ENCODE data around the gene HCAR2. TPM values are rescaled to one million over a fixed set of nuclear protein-coding genes. Genes with fewer than 3 reads are reported as not detected.
"Not testable (repeated sequence)": the region's sequence is repeated elsewhere in the genome, so short reads cannot be mapped to it uniquely, and the experiment has no call there.

HCAR2 gene
- total and polyA plus RNA-seq, 2 of the 4 experiments (the other 2 are of a cell fraction): not detected

DNA sequence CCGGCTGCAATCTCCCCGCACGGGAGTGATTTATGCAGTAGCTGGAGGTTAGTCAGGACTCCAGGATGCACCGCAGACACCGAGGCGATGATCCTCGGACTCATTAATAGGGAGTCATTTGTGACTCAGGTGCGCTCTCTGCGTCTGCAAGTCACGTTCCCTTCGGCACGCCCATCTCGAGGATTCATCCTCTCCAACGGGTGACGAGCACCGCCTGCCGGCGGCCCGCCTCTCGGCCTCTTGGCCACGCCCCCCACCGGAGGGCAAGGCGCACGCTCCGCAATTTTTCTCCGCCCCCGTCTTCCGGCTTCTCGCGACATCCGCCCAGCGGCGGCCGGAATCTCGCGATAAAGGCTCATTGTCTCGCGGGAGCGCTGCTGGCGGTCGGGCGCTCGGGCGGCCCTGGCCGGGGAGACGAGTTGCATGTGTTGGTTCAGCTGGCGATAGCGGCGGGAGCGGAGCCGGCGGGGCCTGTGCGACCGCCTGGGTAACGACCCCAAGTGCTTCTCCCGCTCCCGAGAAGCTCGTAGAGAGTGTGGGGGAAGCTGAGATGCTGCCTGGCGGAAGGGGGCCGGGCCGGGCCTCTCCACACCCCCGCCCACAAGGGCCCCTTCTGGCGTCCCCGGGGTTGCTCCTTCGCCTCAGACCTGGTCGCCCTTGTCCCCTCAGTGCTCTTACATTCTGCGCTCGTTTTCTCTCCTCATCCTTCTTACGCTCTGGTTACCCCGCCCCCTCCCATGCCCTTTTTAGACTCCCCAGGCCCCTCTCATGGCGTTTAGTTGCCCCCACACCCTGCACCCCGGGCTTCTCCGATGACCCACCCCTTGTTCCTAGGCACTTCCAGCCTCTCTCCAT, 49.5 kb upstream of the HCAR2 start, which contains the start of gene DENR (continued):
- TF ChIP-seq, protein P1, sequence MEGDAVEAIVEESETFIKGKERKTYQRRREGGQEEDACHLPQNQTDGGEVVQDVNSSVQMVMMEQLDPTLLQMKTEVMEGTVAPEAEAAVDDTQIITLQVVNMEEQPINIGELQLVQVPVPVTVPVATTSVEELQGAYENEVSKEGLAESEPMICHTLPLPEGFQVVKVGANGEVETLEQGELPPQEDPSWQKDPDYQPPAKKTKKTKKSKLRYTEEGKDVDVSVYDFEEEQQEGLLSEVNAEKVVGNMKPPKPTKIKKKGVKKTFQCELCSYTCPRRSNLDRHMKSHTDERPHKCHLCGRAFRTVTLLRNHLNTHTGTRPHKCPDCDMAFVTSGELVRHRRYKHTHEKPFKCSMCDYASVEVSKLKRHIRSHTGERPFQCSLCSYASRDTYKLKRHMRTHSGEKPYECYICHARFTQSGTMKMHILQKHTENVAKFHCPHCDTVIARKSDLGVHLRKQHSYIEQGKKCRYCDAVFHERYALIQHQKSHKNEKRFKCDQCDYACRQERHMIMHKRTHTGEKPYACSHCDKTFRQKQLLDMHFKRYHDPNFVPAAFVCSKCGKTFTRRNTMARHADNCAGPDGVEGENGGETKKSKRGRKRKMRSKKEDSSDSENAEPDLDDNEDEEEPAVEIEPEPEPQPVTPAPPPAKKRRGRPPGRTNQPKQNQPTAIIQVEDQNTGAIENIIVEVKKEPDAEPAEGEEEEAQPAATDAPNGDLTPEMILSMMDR (conservative IDR thresholded peaks at IDR 0.05; ENCODE audit: low read depth, low read length): peak; percentile 98
- TF ChIP-seq CHD1 (IDR thresholded peaks at IDR 0.05; ENCODE audit: low read depth, low read length): no peak

DNA sequence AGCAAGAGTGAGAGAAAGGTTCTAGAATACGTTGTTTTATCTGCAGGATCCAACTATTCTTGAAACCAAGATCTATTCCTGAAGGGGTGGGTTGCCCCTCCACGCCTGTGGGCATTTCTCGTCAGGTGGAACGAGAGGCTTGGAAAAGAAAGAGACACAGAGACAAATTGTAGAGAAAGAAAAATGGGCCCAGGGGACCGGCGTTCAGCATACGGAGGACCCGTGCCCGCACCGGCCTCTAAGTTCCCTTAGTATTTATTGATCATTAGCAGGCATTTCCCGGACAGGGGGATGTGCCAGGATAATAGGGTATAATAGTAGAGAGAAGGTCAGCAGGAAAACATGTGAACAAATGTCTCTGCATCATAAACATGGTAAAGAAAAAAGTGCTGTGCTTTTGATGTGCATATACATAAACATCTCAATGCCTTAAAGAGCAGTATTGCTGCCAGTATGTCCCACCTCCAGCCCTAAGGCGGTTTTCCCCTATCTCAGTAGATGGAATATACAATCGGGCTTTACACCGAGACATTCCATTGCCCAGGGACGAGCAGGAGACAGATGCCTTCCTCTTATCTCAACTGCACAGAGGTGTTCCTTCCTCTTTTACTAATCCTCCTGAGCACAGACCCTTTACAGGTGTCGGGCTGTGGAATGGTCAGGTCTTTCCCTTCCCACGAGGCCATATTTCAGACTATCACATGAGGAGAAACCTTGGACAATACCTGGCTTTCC, 47.8 kb upstream of the HCAR2 start:
- H3K9me1 ChIP-seq (ENCODE audit: insufficient read depth, low read length); H3K14ac ChIP-seq (replicated peaks; ENCODE audit: low read depth, low read length); H3K27me3 ChIP-seq (ENCODE audit: control insufficient read depth, insufficient read depth, low read length); DNase-seq; H3K9ac ChIP-seq (ENCODE audit: low read depth, low read length); H4K5ac ChIP-seq (ENCODE audit: low read depth, low read length); H2BK15ac ChIP-seq (ENCODE audit: low read depth, low read length); dilution Hi-C loops (cut with HindIII; ENCODE audit: low sequenced_read_pairs, unreplicated experiment); H4K20me1 ChIP-seq (ENCODE audit: insufficient read depth, low read length); H3K27ac ChIP-seq (ENCODE audit: insufficient read depth, low read length); CTCF ChIA-PET; H2AK9ac ChIP-seq (replicated peaks; ENCODE audit: low read depth, low read length, poor library complexity); H2AK5ac ChIP-seq (ENCODE audit: low read depth, low read length); H3K4me2 ChIP-seq (ENCODE audit: low read depth, low read length); H3K9me3 ChIP-seq (ENCODE audit: control insufficient read depth, insufficient read depth, low read length); H3K4ac ChIP-seq (ENCODE audit: low read depth, low read length); H2AFZ ChIP-seq (replicated peaks; ENCODE audit: low read length, poor library complexity); H3K4me1 ChIP-seq (ENCODE audit: control insufficient read depth, insufficient read depth, low read length); H2BK5ac ChIP-seq (ENCODE audit: low read depth, low read length, poor library complexity, severe bottlenecking); H2BK120ac ChIP-seq (ENCODE audit: low read depth, low read length); BruUV-seq (replicated peaks); ATAC-seq (ENCODE audit: low read depth); H3K18ac ChIP-seq (ENCODE audit: low read depth, low read length); H4K91ac ChIP-seq (ENCODE audit: insufficient read depth, low read depth, low read length); H2BK20ac ChIP-seq (ENCODE audit: low read depth, low read length); H3K36me3 ChIP-seq (ENCODE audit: control insufficient read depth, insufficient read depth, low read length); H3K23ac ChIP-seq (ENCODE audit: low read depth, low read length); POLR2A ChIA-PET (ENCODE audit: unreplicated experiment); H3K4me3 ChIP-seq (ENCODE audit: insufficient read depth, low read depth, low read length); H3K56ac ChIP-seq (ENCODE audit: extremely low read depth, insufficient read depth, low read length): not testable (repeated sequence)
- Histone ChIP-seq H3K79me1 (ENCODE audit: low read depth in 1 of 2, low read length in 2 of 2) (peaks cover 17 to 26% of the 10 kb centered on the region in 2 experiments), H4K8ac (ENCODE audit: low read depth in 2 of 2, low read length in 2 of 2) (0 out of 4 replicates have a peak overlapping the region, but pooled peaks of 1 of the 2 experiments have one; percentile 28)
- in situ Hi-C loops (cut with MboI; ENCODE audit: low sequenced_read_pairs) (loop anchor here (5.0 kb wide), 1 partner anchor 114 kb away; no protein-coding TSS in a partner anchor), intact Hi-C loops (cut with micrococcal nuclease) (loop anchor here (10.0 kb wide), 1 partner anchor 356 kb away; no protein-coding TSS in a partner anchor)
- 76% methylated on average over 6 of the region's 17 CpGs; no CpG with 5 or more reads in 1 of the 2 experiments for WGBS, 2 experiments (ENCODE audit: extremely low coverage in 2 of 2, insufficient read length in 1 of 2)
